OCI-LY7 (cell line): ENCODE measurements around the gene FBXL3.
"Not testable (repeated sequence)": the region's sequence is repeated elsewhere in the genome, so short reads cannot be mapped to it uniquely, and the experiment has no call there.

Experiments
- EZH2phosphoT487 ChIP-seq: fragments of 200-600 bp; sonication (generic); IDR thresholded peaks from 2 replicates; pipeline ENCODE4 v1.6.1; 2018; ENCODE audit warnings: low read depth, borderline replicate concordance, mild to moderate bottlenecking, mixed run types, antibody characterized with exemption, low read length, moderate library complexity, mixed read lengths
- TF ChIP-seq, protein P1 (sequence below): fragments of 200-600 bp; sonication (generic); conservative IDR thresholded peaks from 2 replicates; pipeline ENCODE4 v1.5.1; 2014; ENCODE audit warnings: mild to moderate bottlenecking, antibody characterized with exemption, low read length, moderate library complexity, mixed read lengths

DNA sequence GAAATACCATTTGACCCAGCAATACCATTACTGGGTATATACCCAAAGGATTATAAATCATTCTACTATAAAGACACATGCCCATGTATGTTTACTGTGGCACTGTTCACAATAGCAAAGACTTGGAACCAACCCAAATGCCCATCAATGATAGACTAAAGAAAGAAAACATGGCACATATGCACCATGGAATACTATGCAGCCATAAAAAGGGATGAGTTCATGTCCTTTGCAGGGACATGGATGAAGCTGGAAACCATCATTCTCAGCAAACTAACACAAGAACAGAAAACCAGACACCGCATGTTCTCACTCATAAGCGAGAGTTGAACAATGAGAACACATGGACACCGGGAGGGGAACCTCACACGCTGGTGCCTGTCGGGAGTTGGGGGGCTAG lies 17.2 kb downstream of the FBXL3 start:
- TF ChIP-seq, protein P1, sequence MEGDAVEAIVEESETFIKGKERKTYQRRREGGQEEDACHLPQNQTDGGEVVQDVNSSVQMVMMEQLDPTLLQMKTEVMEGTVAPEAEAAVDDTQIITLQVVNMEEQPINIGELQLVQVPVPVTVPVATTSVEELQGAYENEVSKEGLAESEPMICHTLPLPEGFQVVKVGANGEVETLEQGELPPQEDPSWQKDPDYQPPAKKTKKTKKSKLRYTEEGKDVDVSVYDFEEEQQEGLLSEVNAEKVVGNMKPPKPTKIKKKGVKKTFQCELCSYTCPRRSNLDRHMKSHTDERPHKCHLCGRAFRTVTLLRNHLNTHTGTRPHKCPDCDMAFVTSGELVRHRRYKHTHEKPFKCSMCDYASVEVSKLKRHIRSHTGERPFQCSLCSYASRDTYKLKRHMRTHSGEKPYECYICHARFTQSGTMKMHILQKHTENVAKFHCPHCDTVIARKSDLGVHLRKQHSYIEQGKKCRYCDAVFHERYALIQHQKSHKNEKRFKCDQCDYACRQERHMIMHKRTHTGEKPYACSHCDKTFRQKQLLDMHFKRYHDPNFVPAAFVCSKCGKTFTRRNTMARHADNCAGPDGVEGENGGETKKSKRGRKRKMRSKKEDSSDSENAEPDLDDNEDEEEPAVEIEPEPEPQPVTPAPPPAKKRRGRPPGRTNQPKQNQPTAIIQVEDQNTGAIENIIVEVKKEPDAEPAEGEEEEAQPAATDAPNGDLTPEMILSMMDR: not testable (repeated sequence)
- not testable (repeated sequence) for TF ChIP-seq EZH2phosphoT487
